Pancreas (tissue), 10 donors: Measurements from ENCODE around the gene BCR. TPM values are rescaled to one million over a fixed set of nuclear protein-coding genes. Genes with fewer than 3 reads are reported as not detected.

Source experiments
- ATAC-seq, 4 donors: fragments of 200-7000 bp; cut with Tn5 transposase; one replicate each; pipeline versions ENCODE4 v1.8.0 to v1.9.1; 2020; ENCODE audit warnings: mild to moderate bottlenecking in 4 of 4, moderate library complexity in 4 of 4
- DNase-seq, 6 donors: peaks; one replicate each; pipeline ENCODE4 v3.0.0-alpha.2; 2020
- FAIRE-seq: peaks from 2 replicates; lab custom pipeline; 2012; peaks lifted over from hg19 to GRCh38; lab: Jason Lieb, UNC
- H3K27ac ChIP-seq, 4 donors: fragments of 200-600 bp; sonication (generic); 1 replicate in 3 of 4; 2 replicates in 1 of 4; pipeline versions ENCODE4 v1.5.0 to v1.8.0; 2020
- H3K27me3 ChIP-seq, 4 donors: fragments of 200-600 bp; one replicate each; pipeline ENCODE4 v1.8.0; 2021
- H3K36me3 ChIP-seq, 3 donors: fragments of 200-600 bp; sonication (generic) in 1 of 3; one replicate each; pipeline versions ENCODE4 v1.5.0 to v1.8.0; 2020 to 2021
- H3K4me1 ChIP-seq, 3 donors: fragments of 200-600 bp; one replicate each; pipeline ENCODE4 v1.8.0; 2021
- H3K4me3 ChIP-seq, 4 donors: fragments of 200-600 bp; sonication (generic) in 2 of 4; one replicate each; pipeline versions ENCODE4 v1.5.0 to v1.8.0; 2020 to 2021
- H3K9me3 ChIP-seq, 4 donors: fragments of 200-600 bp; one replicate each; pipeline ENCODE4 v1.8.0; 2021
- WGBS, 2 donors: extraction: QIAGEN DNeasy Blood & Tissue Kit; methylation state at CpG; one replicate each; pipeline ENCODE4 v1.1.7; 2013; 5-methylcytosine and 5-hydroxymethylcytosine counted together
- intact Hi-C, 3 donors: fragments of 100-400 bp; cut with DNase I; formaldehyde crosslinking; loops; one replicate each; pipeline versions ENCODE4 v1.11.1 to v1.14.2; 2022
- polyA plus RNA-seq, 2 donors: library from polyadenylated mRNA; stranded (reverse); fragments of 200-250 nt; gene quantifications; one replicate each; pipeline ENCODE4 v1.2.3, GENCODE V29; 2013
- total RNA-seq, 6 donors: library from RNA; stranded (reverse); fragmentation: NEBNext Ultra II Directional in 4 of 6; extraction: Animal tissue kit (Norgen Biotek cat#: 25700) in 4 of 6; gene quantifications; one replicate each; pipeline versions ENCODE4 v1.2.1 to v1.2.4, GENCODE V29; 2021 to 2023
- TF ChIP-seq, protein P1 (sequence below), 4 donors: fragments of 200-600 bp; sonication (generic) in 3 of 4; IDR thresholded peaks; one replicate each; pipeline versions ENCODE4 v1.5.0 to v1.8.0; 2021; ENCODE audit warnings: antibody characterized with exemption in 4 of 4
- donor health status: healthy with polysubstance abuse.
- donor health status: DM: no; HTN: no; CAD: no; lungs with moderate emphysema.
- donor health status: DM: no; HTN: no; CAD: no.
- donor health status: control.
- donor health status: control.
- donor health status: Bipolar disorder and iron deficiency.
- donor health status: DM: yes; HTN: yes; CAD: no.
- donor health status: DM: no; HTN: no; CAD: no.
- donor health status: DM: no; HTN: no; CAD: no.
- donor health status: DM: yes; HTN: yes; CAD: no.

The BCR gene
- total and polyA plus RNA-seq, 8 donors, result 15.5 to 35.9 (median 18.1) TPM

- Histone ChIP-seq H3K4me3 (no peak overlapping the region), H3K9me3 (no peaks in the 10 kb centered on the region), H3K27me3 (no peaks in the 10 kb centered on the region), H3K4me1 (peaks cover 0 to 2% (median under 1%) of the 10 kb centered on the region in 3 donors), H3K27ac (no peak overlapping the region), H3K36me3 (peaks cover 0 to 26% (median 2%) of the 10 kb centered on the region in 3 donors)
- FAIRE-seq (no peak), ATAC-seq (no peak), DNase-seq (peak in 1 of 6 donors; percentile 28)
- TF ChIP-seq, protein P1, sequence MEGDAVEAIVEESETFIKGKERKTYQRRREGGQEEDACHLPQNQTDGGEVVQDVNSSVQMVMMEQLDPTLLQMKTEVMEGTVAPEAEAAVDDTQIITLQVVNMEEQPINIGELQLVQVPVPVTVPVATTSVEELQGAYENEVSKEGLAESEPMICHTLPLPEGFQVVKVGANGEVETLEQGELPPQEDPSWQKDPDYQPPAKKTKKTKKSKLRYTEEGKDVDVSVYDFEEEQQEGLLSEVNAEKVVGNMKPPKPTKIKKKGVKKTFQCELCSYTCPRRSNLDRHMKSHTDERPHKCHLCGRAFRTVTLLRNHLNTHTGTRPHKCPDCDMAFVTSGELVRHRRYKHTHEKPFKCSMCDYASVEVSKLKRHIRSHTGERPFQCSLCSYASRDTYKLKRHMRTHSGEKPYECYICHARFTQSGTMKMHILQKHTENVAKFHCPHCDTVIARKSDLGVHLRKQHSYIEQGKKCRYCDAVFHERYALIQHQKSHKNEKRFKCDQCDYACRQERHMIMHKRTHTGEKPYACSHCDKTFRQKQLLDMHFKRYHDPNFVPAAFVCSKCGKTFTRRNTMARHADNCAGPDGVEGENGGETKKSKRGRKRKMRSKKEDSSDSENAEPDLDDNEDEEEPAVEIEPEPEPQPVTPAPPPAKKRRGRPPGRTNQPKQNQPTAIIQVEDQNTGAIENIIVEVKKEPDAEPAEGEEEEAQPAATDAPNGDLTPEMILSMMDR (IDR thresholded peaks at IDR 0.05), result no peak
- intact Hi-C loops, result no loop called here
- 93% methylated on average over 10 of the region's 10 CpGs for WGBS, 2 donors
Observed at GRCh38 chr22:23273445-23274145, 93.3 kb downstream of the BCR start.

- Histone ChIP-seq H3K27me3 (no peaks in the 10 kb centered on the region), H3K4me1 (peaks cover 0 to 6% (median 5%) of the 10 kb centered on the region in 3 donors), H3K27ac (no peak overlapping the region), H3K36me3 (peaks cover 0 to 26% (median 2%) of the 10 kb centered on the region in 3 donors), H3K9me3 (no peaks in the 10 kb centered on the region), H3K4me3 (no peak overlapping the region)
- intact Hi-C loops, result no loop called here
- DNase-seq (no peak), FAIRE-seq (no peak), ATAC-seq (no peak)
- TF ChIP-seq, protein P1 (IDR thresholded peaks at IDR 0.05), result no peak
- WGBS, 2 donors, result 91% methylated on average over 10 of the region's 10 CpGs
Observed at GRCh38 chr22:23274146-23274526, 93.8 kb downstream of the BCR start.

- Histone ChIP-seq H3K9me3 (no peaks in the 10 kb centered on the region), H3K27me3 (no peaks in the 10 kb centered on the region), H3K4me3 (no peak overlapping the region), H3K4me1 (peaks cover 0 to 11% (median 10%) of the 10 kb centered on the region in 3 donors), H3K36me3 (peaks cover 0 to 26% (median 2%) of the 10 kb centered on the region in 3 donors), H3K27ac (no peak overlapping the region)
- DNase-seq (no peak), FAIRE-seq (no peak), ATAC-seq (no peak)
- intact Hi-C loops, result no loop called here
- 94 to 97% methylated on average over 15 of the region's 15 CpGs for WGBS, 2 donors
- TF ChIP-seq, protein P1 (IDR thresholded peaks at IDR 0.05), result no peak
Observed at GRCh38 chr22:23274891-23275694, 94.8 kb downstream of the BCR start.

GRCh38 chr22:23275751-23276150 is 95.4 kb downstream of the BCR start:
- no peaks in the 10 kb centered on the region for H3K9me3 ChIP-seq
- no peak overlapping the region for H3K27ac ChIP-seq
- TF ChIP-seq, protein P1 (IDR thresholded peaks at IDR 0.05), result no peak
- FAIRE-seq (no peak), ATAC-seq (no peak), DNase-seq (no peak)
- no peak overlapping the region for H3K4me3 ChIP-seq
- 95% methylated on average over 14 of the region's 14 CpGs for WGBS, 2 donors
- peaks cover 0 to 11% (median 10%) of the 10 kb centered on the region in 3 donors for H3K4me1 ChIP-seq
- H3K36me3 ChIP-seq, result peaks cover 0 to 26% (median 2%) of the 10 kb centered on the region in 3 donors
- no peaks in the 10 kb centered on the region for H3K27me3 ChIP-seq
- intact Hi-C loops, result no loop called here
